ENCODE measurements around the gene ANO2. TPM values are rescaled to one million over a fixed set of nuclear protein-coding genes. Genes with fewer than 3 reads are reported as not detected.
A peak's percentile ranks its signal among the peaks of the same experiment; 100 is the strongest.

The ANO2 gene
- total RNA-seq, 1 experiment from 2014 or later: not detected

- no peaks in the 10 kb centered on the region for H4K20me1 ChIP-seq (ENCODE audit: low read length)
- DNase-seq (no peak), ATAC-seq (no peak)
- no peaks in the 10 kb centered on the region for H3K9me2 ChIP-seq (replicated peaks; ENCODE audit: low read length)
- no peak overlapping the region for H3K9ac ChIP-seq (ENCODE audit: low read length)
- no TSS peak for BruUV-seq (replicated peaks)
- ChIA-PET POLR2A (ENCODE audit: unreplicated experiment) (no interaction called here), CTCF (no interaction called here)
- no peak overlapping the region for H2AFZ ChIP-seq (ENCODE audit: low read length)
- no peaks in the 10 kb centered on the region for H3K36me3 ChIP-seq (ENCODE audit: low read depth, low read length)
- TF ChIP-seq EZH2 (IDR thresholded peaks at IDR 0.05; ENCODE audit: low read length, unreplicated experiment): no peak
- no peak for TF ChIP-seq CTCF (conservative IDR thresholded peaks at IDR 0.05; ENCODE audit: low read depth, low read length)
- TF ChIP-seq EZH2phosphoT487 (IDR thresholded peaks at IDR 0.05; ENCODE audit: borderline replicate concordance, low read length): no peak
- no peaks in the 10 kb centered on the region for H3K9me3 ChIP-seq (ENCODE audit: low read length)
- H3K27ac ChIP-seq (ENCODE audit: low read length): no peak overlapping the region
- H3K79me2 ChIP-seq (ENCODE audit: low read length): no peaks in the 10 kb centered on the region
- no peaks in the 10 kb centered on the region for H3F3A ChIP-seq (ENCODE audit: low read length, unreplicated experiment)
- no peak overlapping the region for H3K4me2 ChIP-seq (ENCODE audit: low read length)
- peaks cover 18% of the 10 kb centered on the region for H3K27me3 ChIP-seq (ENCODE audit: low read length)
- intact Hi-C loops (cut with micrococcal nuclease): no loop called here
- H3K4me1 ChIP-seq (ENCODE audit: insufficient read depth, low read length): no peaks in the 10 kb centered on the region
- no peak overlapping the region for H3K4me3 ChIP-seq (ENCODE audit: low read length)
Measured at GRCh38 chr12:5967645-5968415, 22.8 kb upstream of the ANO2 start.

GRCh38 chr12:5966486-5967095 is 21.5 kb upstream of the ANO2 start:
- intact Hi-C loops (cut with micrococcal nuclease): loop anchor here (1.0 kb wide), 1 partner anchor 74 kb away; no protein-coding TSS in a partner anchor
- no peak overlapping the region for H3K27ac ChIP-seq (ENCODE audit: low read length)
- TF ChIP-seq EZH2 (IDR thresholded peaks at IDR 0.05; ENCODE audit: low read length, unreplicated experiment) (no peak), CTCF (conservative IDR thresholded peaks at IDR 0.05; ENCODE audit: low read depth, low read length) (no peak), EZH2phosphoT487 (IDR thresholded peaks at IDR 0.05; ENCODE audit: borderline replicate concordance, low read length) (no peak)
- ATAC-seq (no peak), DNase-seq (no peak)
- CTCF ChIA-PET: no interaction called here
- H3K4me2 ChIP-seq (ENCODE audit: low read length): no peak overlapping the region
- H3K9me2 ChIP-seq (replicated peaks; ENCODE audit: low read length): no peaks in the 10 kb centered on the region
- no peaks in the 10 kb centered on the region for H4K20me1 ChIP-seq (ENCODE audit: low read length)
- H3K36me3 ChIP-seq (ENCODE audit: low read depth, low read length): no peaks in the 10 kb centered on the region
- no peaks in the 10 kb centered on the region for H3K9me3 ChIP-seq (ENCODE audit: low read length)
- H3K79me2 ChIP-seq (ENCODE audit: low read length): no peaks in the 10 kb centered on the region
- no peaks in the 10 kb centered on the region for H3F3A ChIP-seq (ENCODE audit: low read length, unreplicated experiment)
- BruUV-seq (replicated peaks): no TSS peak
- no peak overlapping the region for H2AFZ ChIP-seq (ENCODE audit: low read length)
- H3K27me3 ChIP-seq (ENCODE audit: low read length): peaks cover 5% of the 10 kb centered on the region
- POLR2A ChIA-PET (ENCODE audit: unreplicated experiment): no interaction called here
- H3K4me1 ChIP-seq (ENCODE audit: insufficient read depth, low read length): no peaks in the 10 kb centered on the region
- H3K4me3 ChIP-seq (ENCODE audit: low read length): no peak overlapping the region
- H3K9ac ChIP-seq (ENCODE audit: low read length): no peak overlapping the region

- CTCF ChIA-PET: no interaction called here
Measured at GRCh38 chr12:5965950-5966383, 20.9 kb upstream of the ANO2 start.

More at GRCh38 chr12:5965950-5966383, 20.9 kb upstream of the ANO2 start:
- BruUV-seq (replicated peaks): no TSS peak
- Histone ChIP-seq H3K9ac (ENCODE audit: low read length) (no peak overlapping the region), H3K36me3 (ENCODE audit: low read depth, low read length) (no peaks in the 10 kb centered on the region), H3K4me2 (ENCODE audit: low read length) (no peak overlapping the region), H4K20me1 (ENCODE audit: low read length) (no peaks in the 10 kb centered on the region), H3K79me2 (ENCODE audit: low read length) (no peaks in the 10 kb centered on the region), H3K27me3 (ENCODE audit: low read length) (peaks cover 3% of the 10 kb centered on the region; the same call in 1 of the 2 replicates), H2AFZ (ENCODE audit: low read length) (0 out of 2 replicates have a peak overlapping the region, but pooled peaks have one; percentile 57), H3K4me3 (ENCODE audit: low read length) (no peak overlapping the region), H3K9me3 (ENCODE audit: low read length) (no peaks in the 10 kb centered on the region), H3K27ac (ENCODE audit: low read length) (no peak overlapping the region), H3K9me2 (replicated peaks; ENCODE audit: low read length) (no peaks in the 10 kb centered on the region), H3K4me1 (ENCODE audit: insufficient read depth, low read length) (no peaks in the 10 kb centered on the region), H3F3A (ENCODE audit: low read length, unreplicated experiment) (no peaks in the 10 kb centered on the region)
- TF ChIP-seq CTCF (conservative IDR thresholded peaks at IDR 0.05; ENCODE audit: low read depth, low read length) (peak; percentile 69), EZH2phosphoT487 (IDR thresholded peaks at IDR 0.05; ENCODE audit: borderline replicate concordance, low read length) (no peak)
- peak; percentile 90 for ATAC-seq
- peak; percentile 54 for DNase-seq
- POLR2A ChIA-PET (ENCODE audit: unreplicated experiment): no interaction called here
- intact Hi-C loops (cut with micrococcal nuclease): loop anchor here (1.0 kb wide), 1 partner anchor 74 kb away; no protein-coding TSS in a partner anchor
